ENCODE results near the gene HSP90AB1. TPM values are rescaled to one million over a fixed set of nuclear protein-coding genes. Genes with fewer than 3 reads are reported as not detected.
A peak's percentile ranks its signal among the peaks of the same experiment; 100 is the strongest.

HSP90AB1 gene
- total RNA-seq, 1 donor from 2014 or later: 914 TPM

- DNase-seq (ENCODE audit: low read depth) (no peak), FAIRE-seq (no peak)
- H3K4me3 ChIP-seq (ENCODE audit: insufficient read depth, low read depth, low read length): peak overlapping the region; percentile 85
- H3K36me3 ChIP-seq (ENCODE audit: insufficient read depth, low read length): peaks cover 32% of the 10 kb centered on the region
- Mint-ChIP-seq H3K27ac (ENCODE audit: unreplicated experiment) (peak overlapping the region; percentile 45), H3K36me3 (ENCODE audit: low read depth, unreplicated experiment) (peaks cover 19% of the 10 kb centered on the region), H3K9me3 (ENCODE audit: unreplicated experiment) (no peaks in the 10 kb centered on the region), H3K4me1 (ENCODE audit: low read depth, unreplicated experiment) (peaks cover 41% of the 10 kb centered on the region), H3K27me3 (ENCODE audit: low read depth, unreplicated experiment) (no peaks in the 10 kb centered on the region), H3K4me3 (ENCODE audit: unreplicated experiment) (peak overlapping the region; percentile 93)
- peaks cover 58% of the 10 kb centered on the region for H4K20me1 ChIP-seq (ENCODE audit: insufficient read depth, low read length)
- no peaks in the 10 kb centered on the region for H3K27me3 ChIP-seq (ENCODE audit: insufficient read depth, low read length)
- H3K79me2 ChIP-seq (ENCODE audit: insufficient read depth, low read length): peaks cover 57% of the 10 kb centered on the region
- H3K9me3 ChIP-seq (ENCODE audit: insufficient read depth, low read depth, low read length): no peaks in the 10 kb centered on the region
- H3K4me1 ChIP-seq (ENCODE audit: insufficient read depth, low read length): peaks cover 17% of the 10 kb centered on the region
- H2AFZ ChIP-seq (ENCODE audit: low read depth, low read length): no peak overlapping the region
- H3K9ac ChIP-seq (ENCODE audit: low read length): peak overlapping the region; percentile 90
- peak overlapping the region; percentile 68 for H3K27ac ChIP-seq (ENCODE audit: low read depth, low read length)
- TF ChIP-seq EZH2 (IDR thresholded peaks at IDR 0.05; ENCODE audit: insufficient read depth, low read length) (no peak), CTCF (IDR thresholded peaks at IDR 0.05; ENCODE audit: insufficient read depth, low read depth, low read length) (no peak)
- H3K4me2 ChIP-seq (ENCODE audit: low read length): peak overlapping the region; percentile 100
Observed at GRCh38 chr6:44255871-44256774, 9.2 kb downstream of the HSP90AB1 start.

DNA sequence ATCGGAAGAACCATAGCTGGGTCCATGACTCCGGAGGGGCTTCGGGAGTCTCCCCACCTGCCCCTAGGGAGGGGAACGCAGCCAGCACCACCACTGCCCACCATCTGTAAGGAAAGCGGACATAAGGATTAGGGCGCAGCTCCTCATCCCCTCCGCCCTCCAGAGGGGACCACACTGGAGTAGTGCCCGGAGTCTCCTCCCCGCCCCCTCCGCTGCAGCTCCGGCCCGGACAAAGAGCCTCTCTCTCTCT lies 9.8 kb downstream of the HSP90AB1 start:
- H3K9me3 Mint-ChIP-seq (ENCODE audit: unreplicated experiment): no peaks in the 10 kb centered on the region
- peaks cover 52% of the 10 kb centered on the region for H4K20me1 ChIP-seq (ENCODE audit: insufficient read depth, low read length)
- peaks cover 14% of the 10 kb centered on the region for H3K36me3 Mint-ChIP-seq (ENCODE audit: low read depth, unreplicated experiment)
- H3K4me2 ChIP-seq (ENCODE audit: low read length): peak overlapping the region; percentile 100
- H3K36me3 ChIP-seq (ENCODE audit: insufficient read depth, low read length): peaks cover 27% of the 10 kb centered on the region
- H3K9ac ChIP-seq (ENCODE audit: low read length): peak overlapping the region; percentile 90
- no peak for TF ChIP-seq EZH2 (IDR thresholded peaks at IDR 0.05; ENCODE audit: insufficient read depth, low read length)
- TF ChIP-seq CTCF (IDR thresholded peaks at IDR 0.05; ENCODE audit: insufficient read depth, low read depth, low read length): no peak
- peak overlapping the region; percentile 93 for H3K4me3 Mint-ChIP-seq (ENCODE audit: unreplicated experiment)
- peak overlapping the region; percentile 68 for H3K27ac ChIP-seq (ENCODE audit: low read depth, low read length)
- FAIRE-seq (no peak), DNase-seq (ENCODE audit: low read depth) (no peak)
- H2AFZ ChIP-seq (ENCODE audit: low read depth, low read length): peak overlapping the region; percentile 67
- H3K4me1 ChIP-seq (ENCODE audit: insufficient read depth, low read length): peaks cover 17% of the 10 kb centered on the region
- peaks cover 37% of the 10 kb centered on the region for H3K4me1 Mint-ChIP-seq (ENCODE audit: low read depth, unreplicated experiment)
- H3K27me3 ChIP-seq (ENCODE audit: insufficient read depth, low read length): no peaks in the 10 kb centered on the region
- peak overlapping the region; percentile 85 for H3K4me3 ChIP-seq (ENCODE audit: insufficient read depth, low read depth, low read length)
- no peaks in the 10 kb centered on the region for H3K9me3 ChIP-seq (ENCODE audit: insufficient read depth, low read depth, low read length)
- H3K79me2 ChIP-seq (ENCODE audit: insufficient read depth, low read length): peaks cover 51% of the 10 kb centered on the region
- H3K27ac Mint-ChIP-seq (ENCODE audit: unreplicated experiment): peak overlapping the region; percentile 45
- H3K27me3 Mint-ChIP-seq (ENCODE audit: low read depth, unreplicated experiment): no peaks in the 10 kb centered on the region

Measured in astrocyte (in vitro differentiated cells and primary cell).